GM12878 (cell line): ENCODE results near the gene CYREN. TPM values are rescaled to one million over a fixed set of nuclear protein-coding genes. Genes with fewer than 3 reads are reported as not detected.

Experiments used
- ATAC-seq: fragments of 200-7000 bp; cut with Tn5 transposase; 3 replicates; pipeline ENCODE4 v1.9.1; 2020; ENCODE audit warnings: mild to moderate bottlenecking, moderate library complexity
- BruUV-seq: library from RNA; stranded (reverse); fragments of 400-500 nt; replicated peaks from 2 replicates; lab custom pipeline; 2021; lab: Mats Ljungman, UMichigan
- CTCF ChIA-PET: fragments of 300-600 bp; sonication (Branson Sonifier 250); formaldehyde crosslinking; extraction: SDS; loops from one replicate; lab custom pipeline; 2021; ENCODE audit warnings: inconsistent platforms; lab: Yijun Ruan, JAX
- POLR2A ChIA-PET: fragments of 350-600 bp; formaldehyde crosslinking; extraction: SDS; loops from one replicate; lab custom pipeline; 2021; ENCODE audit warnings: inconsistent platforms; lab: Charles Lee
- RAD21 ChIA-PET: fragments of 300-600 bp; sonication (Branson Sonifier 250); formaldehyde crosslinking; loops from one replicate; lab custom pipeline; 2023; ENCODE audit warnings: antibody characterized with exemption; ENCODE audit not compliant: unreplicated experiment; lab: Charles Lee
- SMC1A ChIA-PET: fragments of 300-600 bp; sonication (Branson Sonifier 250); formaldehyde crosslinking; loops from one replicate; lab custom pipeline; 2023; ENCODE audit not compliant: unreplicated experiment, uncharacterized antibody; lab: Charles Lee
- DNase-seq: peaks from one replicate; pipeline ENCODE4 v3.0.0-alpha.2; 2011; ENCODE audit warnings: low read depth, low spot score
- FAIRE-seq: peaks from 3 replicates; lab custom pipeline; 2011; peaks lifted over from hg19 to GRCh38; lab: Jason Lieb, UNC
- H2AFZ ChIP-seq: 2 replicates; pipeline ENCODE4 v1.6.0; 2011; ENCODE audit warnings: low read depth, low read length, control low read depth; ENCODE audit not compliant: control insufficient read depth
- H3K27ac ChIP-seq: 2 replicates; pipeline ENCODE4 v1.5.1; 2011; ENCODE audit warnings: control low read depth; ENCODE audit not compliant: control insufficient read depth, insufficient read depth
- H3K27me3 ChIP-seq, 2 experiments: replicated peaks in 1 of 2; 2 replicates each; pipeline versions ENCODE4 v1.6.0 to v1.6.1; 2011; ENCODE audit warnings: low read length in 1 of 2; ENCODE audit not compliant: control insufficient read depth in 2 of 2, insufficient read depth in 2 of 2
- H3K36me3 ChIP-seq, 2 experiments: 2 replicates each; pipeline ENCODE4 v1.5.1; 2011; ENCODE audit warnings: low read length in 1 of 2; ENCODE audit not compliant: control insufficient read depth in 2 of 2, insufficient read depth in 2 of 2
- H3K4me1 ChIP-seq: 2 replicates; pipeline ENCODE4 v1.6.1; 2011; ENCODE audit warnings: mild to moderate bottlenecking, low read length, moderate library complexity, mixed read lengths; ENCODE audit not compliant: control insufficient read depth, insufficient read depth
- H3K4me2 ChIP-seq: 2 replicates; pipeline ENCODE4 v1.6.0; 2011; ENCODE audit warnings: control low read depth; ENCODE audit not compliant: control insufficient read depth, insufficient read depth
- H3K4me3 ChIP-seq: fragments of 200-600 bp; sonication (generic); 2 replicates; pipeline ENCODE4 v1.5.1; 2016
- H3K79me2 ChIP-seq: 2 replicates; pipeline ENCODE4 v1.6.0; 2011; ENCODE audit warnings: low read length; ENCODE audit not compliant: control insufficient read depth, insufficient read depth
- H3K9ac ChIP-seq: 2 replicates; pipeline ENCODE4 v1.8.0; 2011; ENCODE audit warnings: low read length, control low read depth, mixed read lengths; ENCODE audit not compliant: control insufficient read depth, insufficient read depth
- H3K9me3 ChIP-seq: replicated peaks from 3 replicates; pipeline ENCODE4 v1.5.1; 2011; ENCODE audit warnings: mild to moderate bottlenecking, low read length; ENCODE audit not compliant: control insufficient read depth, insufficient read depth
- H4K20me1 ChIP-seq: 2 replicates; pipeline ENCODE4 v1.6.0; 2011; ENCODE audit not compliant: control insufficient read depth, insufficient read depth
- FOXM1 ChIP-seq: IDR thresholded peaks from 2 replicates; pipeline ENCODE4 v1.6.1; 2012; ENCODE audit warnings: low read depth, mild to moderate bottlenecking, inconsistent platforms, low read length, moderate library complexity
- RBBP5 ChIP-seq: fragments of 200-600 bp; sonication (generic); conservative IDR thresholded peaks from 2 replicates; pipeline ENCODE4 v1.6.1; 2016
- REST ChIP-seq: IDR thresholded peaks from 2 replicates; pipeline ENCODE4 v1.6.1; 2012; ENCODE audit warnings: mild to moderate bottlenecking, low read depth, low read length
- ZBTB4 ChIP-seq: fragments of 450-650 bp; formaldehyde crosslinking; IDR thresholded peaks from 2 replicates; pipeline ENCODE4 v1.4.0; 2022; ENCODE audit warnings: mild to moderate bottlenecking, moderate library complexity
- ZNF207 ChIP-seq: fragments of 450-650 bp; IDR thresholded peaks from 2 replicates; pipeline ENCODE4 v1.6.1; 2014; ENCODE audit warnings: antibody characterized with exemption, mild to moderate bottlenecking, borderline replicate concordance
- ZNF24 ChIP-seq: fragments of 450-650 bp; IDR thresholded peaks from 2 replicates; pipeline ENCODE4 v1.6.1; 2017; ENCODE audit warnings: antibody characterized with exemption, mild to moderate bottlenecking
- WGBS: methylation state at CpG from one replicate; pipeline ENCODE4 v1.1.6; 2016; ENCODE audit warnings: low lambda C conversion rate; ENCODE audit not compliant: insufficient replicate concordance, insufficient coverage; ENCODE audit errors: missing lambda C conversion rate; 5-methylcytosine and 5-hydroxymethylcytosine counted together
- in situ Hi-C: fragments of 300-500 bp; cut with MboI; formaldehyde crosslinking; loops from 9 replicates; pipeline ENCODE4 v1.14.3; 2018; ENCODE audit warnings: mixed read lengths
- intact Hi-C: fragments of 100-400 bp; cut with micrococcal nuclease; formaldehyde crosslinking; loops from one replicate; pipeline ENCODE4 v1.14.2; 2022; ENCODE audit not compliant: unreplicated experiment
- polyA plus RNA-seq, 11 experiments: library from polyadenylated mRNA; depleted of rRNA in 4 of 11; unstranded in 6 of 11; stranded (reverse) in 5 of 11; fragments of >200 nt; fragmentation: Nextera tagmentation in 4 of 11; fragmentation: Illumina TruSeq in 1 of 11; extraction: Ambion mirVana in 4 of 11; extraction: Trizol in 1 of 11; gene quantifications; 1 replicate in 1 of 11; 2 replicates in 10 of 11; pipeline versions ENCODE4 v1.2.1 to v1.2.3, GENCODE V29; 2011 to 2016; ENCODE audit warnings: inconsistent platforms in 2 of 11, missing spikeins in 2 of 11, low read depth in 1 of 11
- total RNA-seq, 4 experiments: library from RNA; depleted of rRNA in 3 of 4; stranded (reverse); fragments of >200 nt in 3 of 4; fragmentation: Illumina TruSeq in 1 of 4; extraction: Trizol in 1 of 4; gene quantifications; 2 replicates each; pipeline versions ENCODE4 v1.2.1 to v1.2.3, GENCODE V29; 2013 to 2021
- TF ChIP-seq, protein P1 (sequence below): fragments of 450-650 bp; IDR thresholded peaks from 2 replicates; pipeline ENCODE4 v1.6.1; 2017; ENCODE audit warnings: low read depth, mild to moderate bottlenecking, moderate library complexity
- TF ChIP-seq, protein P2 (sequence below): fragments of 450-650 bp; IDR thresholded peaks from 2 replicates; pipeline ENCODE4 v1.6.1; 2017; ENCODE audit warnings: mild to moderate bottlenecking, moderate library complexity

Gene CYREN
- total and polyA plus RNA-seq, 10 of the 15 experiments (the other 5 are each of a cell fraction or from before 2014, with no cell fraction given): 8.7 to 64.3 (median 55.7) TPM

GRCh38 chr7:135217645-135218509 is 47.4 kb upstream of the CYREN start:
- DNase-seq (no peak), ATAC-seq (no peak), FAIRE-seq (no peak)
- Histone ChIP-seq H3K4me3 (no peak overlapping the region), H4K20me1 (no peaks in the 10 kb centered on the region), H3K4me1 (peaks cover 9% of the 10 kb centered on the region), H3K79me2 (no peaks in the 10 kb centered on the region), H3K4me2 (no peak overlapping the region), H3K27ac (no peak overlapping the region), H3K27me3 (no peaks in the 10 kb centered on the region), H3K9me3 (no peaks in the 10 kb centered on the region; the same call in 2 of the 3 replicates), H3K9ac (no peak overlapping the region), H3K36me3 (no peaks in the 10 kb centered on the region), H2AFZ (no peak overlapping the region; the same call in 1 of the 2 replicates)
- CTCF ChIA-PET: interaction anchor here (0.9 to 1.6 kb wide), 4 partner anchors 10 to 57 kb away, joined by 3 to 4 read pairs (median 3); no protein-coding TSS in a partner anchor
- POLR2A ChIA-PET: interaction anchor here (0.5 to 1.2 kb wide), 3 partner anchors 15 to 44 kb away, joined by 3 read pairs; no protein-coding TSS in a partner anchor
- WGBS: 83% methylated on average over 5 of the region's 5 CpGs
- intact Hi-C loops: no loop called here
- RAD21 ChIA-PET: interaction anchor here (1.3 kb wide), 1 partner anchor 8 kb away, joined by 3 read pairs; no protein-coding TSS in a partner anchor
- in situ Hi-C loops: no loop called here
- SMC1A ChIA-PET: interaction anchor here (0.7 to 4.2 kb wide), 9 partner anchors 8 to 216 kb away, joined by 3 to 19 read pairs (median 3); partner anchors contain the start of gene WDR91
- no TSS peak for BruUV-seq
- TF ChIP-seq FOXM1: no peak
- TF ChIP-seq ZNF24: no peak
- no peak for TF ChIP-seq ZNF207
- TF ChIP-seq, protein P1, sequence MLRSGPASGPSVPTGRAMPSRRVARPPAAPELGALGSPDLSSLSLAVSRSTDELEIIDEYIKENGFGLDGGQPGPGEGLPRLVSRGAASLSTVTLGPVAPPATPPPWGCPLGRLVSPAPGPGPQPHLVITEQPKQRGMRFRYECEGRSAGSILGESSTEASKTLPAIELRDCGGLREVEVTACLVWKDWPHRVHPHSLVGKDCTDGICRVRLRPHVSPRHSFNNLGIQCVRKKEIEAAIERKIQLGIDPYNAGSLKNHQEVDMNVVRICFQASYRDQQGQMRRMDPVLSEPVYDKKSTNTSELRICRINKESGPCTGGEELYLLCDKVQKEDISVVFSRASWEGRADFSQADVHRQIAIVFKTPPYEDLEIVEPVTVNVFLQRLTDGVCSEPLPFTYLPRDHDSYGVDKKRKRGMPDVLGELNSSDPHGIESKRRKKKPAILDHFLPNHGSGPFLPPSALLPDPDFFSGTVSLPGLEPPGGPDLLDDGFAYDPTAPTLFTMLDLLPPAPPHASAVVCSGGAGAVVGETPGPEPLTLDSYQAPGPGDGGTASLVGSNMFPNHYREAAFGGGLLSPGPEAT: no peak
- no peak for TF ChIP-seq ZBTB4
- TF ChIP-seq RBBP5: no peak
- TF ChIP-seq REST: no peak
- TF ChIP-seq, protein P2, sequence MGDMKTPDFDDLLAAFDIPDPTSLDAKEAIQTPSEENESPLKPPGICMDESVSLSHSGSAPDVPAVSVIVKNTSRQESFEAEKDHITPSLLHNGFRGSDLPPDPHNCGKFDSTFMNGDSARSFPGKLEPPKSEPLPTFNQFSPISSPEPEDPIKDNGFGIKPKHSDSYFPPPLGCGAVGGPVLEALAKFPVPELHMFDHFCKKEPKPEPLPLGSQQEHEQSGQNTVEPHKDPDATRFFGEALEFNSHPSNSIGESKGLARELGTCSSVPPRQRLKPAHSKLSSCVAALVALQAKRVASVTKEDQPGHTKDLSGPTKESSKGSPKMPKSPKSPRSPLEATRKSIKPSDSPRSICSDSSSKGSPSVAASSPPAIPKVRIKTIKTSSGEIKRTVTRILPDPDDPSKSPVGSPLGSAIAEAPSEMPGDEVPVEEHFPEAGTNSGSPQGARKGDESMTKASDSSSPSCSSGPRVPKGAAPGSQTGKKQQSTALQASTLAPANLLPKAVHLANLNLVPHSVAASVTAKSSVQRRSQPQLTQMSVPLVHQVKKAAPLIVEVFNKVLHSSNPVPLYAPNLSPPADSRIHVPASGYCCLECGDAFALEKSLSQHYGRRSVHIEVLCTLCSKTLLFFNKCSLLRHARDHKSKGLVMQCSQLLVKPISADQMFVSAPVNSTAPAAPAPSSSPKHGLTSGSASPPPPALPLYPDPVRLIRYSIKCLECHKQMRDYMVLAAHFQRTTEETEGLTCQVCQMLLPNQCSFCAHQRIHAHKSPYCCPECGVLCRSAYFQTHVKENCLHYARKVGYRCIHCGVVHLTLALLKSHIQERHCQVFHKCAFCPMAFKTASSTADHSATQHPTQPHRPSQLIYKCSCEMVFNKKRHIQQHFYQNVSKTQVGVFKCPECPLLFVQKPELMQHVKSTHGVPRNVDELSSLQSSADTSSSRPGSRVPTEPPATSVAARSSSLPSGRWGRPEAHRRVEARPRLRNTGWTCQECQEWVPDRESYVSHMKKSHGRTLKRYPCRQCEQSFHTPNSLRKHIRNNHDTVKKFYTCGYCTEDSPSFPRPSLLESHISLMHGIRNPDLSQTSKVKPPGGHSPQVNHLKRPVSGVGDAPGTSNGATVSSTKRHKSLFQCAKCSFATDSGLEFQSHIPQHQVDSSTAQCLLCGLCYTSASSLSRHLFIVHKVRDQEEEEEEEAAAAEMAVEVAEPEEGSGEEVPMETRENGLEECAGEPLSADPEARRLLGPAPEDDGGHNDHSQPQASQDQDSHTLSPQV: no peak
